ENCODE results near the gene MBTPS1.

- TF ChIP-seq CTCF (IDR thresholded peaks at IDR 0.05) (no peak), POLR2A (IDR thresholded peaks at IDR 0.05) (no peak)
Observed at GRCh38 chr16:84124257-84125073, 7.7 kb upstream of the MBTPS1 start.

Data from ovary (tissue), 3 donors.